Globus pallidus (tissue), 1 donor: ENCODE results near the gene OR6C65.
"Not testable (repeated sequence)": the region's sequence is repeated elsewhere in the genome, so short reads cannot be mapped to it uniquely, and the experiment has no call there.

ENCODE experiments used
- DNase-seq: peaks from one replicate; pipeline ENCODE4 v3.0.0-alpha.2; 2015; ENCODE audit warnings: low spot score

OR6C65 gene

DNA sequence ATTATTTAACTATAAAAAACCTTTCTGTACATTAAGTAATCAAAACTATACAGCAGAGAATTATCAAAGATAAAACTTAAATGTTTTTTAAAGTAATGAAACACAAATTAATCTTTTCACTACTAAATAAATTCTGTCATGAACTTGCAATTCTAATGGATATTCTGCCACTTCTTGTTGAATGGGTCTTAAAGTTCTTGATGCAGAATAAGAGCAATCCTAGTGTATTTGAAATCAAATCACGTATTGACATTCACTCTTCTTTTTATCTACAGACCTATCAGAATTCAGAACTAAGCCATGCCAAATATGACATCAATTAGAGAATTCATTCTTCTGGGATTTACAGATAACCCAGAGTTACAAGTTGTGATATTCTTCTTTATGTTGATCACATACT lies at the start of gene OR6C65:
Gene OR6C65 (plus strand): TSS at position 301 of the 400 bp plus-strand sequence. CDS start 0 bp downstream, at position 301.
- no peak for DNase-seq

DNA sequence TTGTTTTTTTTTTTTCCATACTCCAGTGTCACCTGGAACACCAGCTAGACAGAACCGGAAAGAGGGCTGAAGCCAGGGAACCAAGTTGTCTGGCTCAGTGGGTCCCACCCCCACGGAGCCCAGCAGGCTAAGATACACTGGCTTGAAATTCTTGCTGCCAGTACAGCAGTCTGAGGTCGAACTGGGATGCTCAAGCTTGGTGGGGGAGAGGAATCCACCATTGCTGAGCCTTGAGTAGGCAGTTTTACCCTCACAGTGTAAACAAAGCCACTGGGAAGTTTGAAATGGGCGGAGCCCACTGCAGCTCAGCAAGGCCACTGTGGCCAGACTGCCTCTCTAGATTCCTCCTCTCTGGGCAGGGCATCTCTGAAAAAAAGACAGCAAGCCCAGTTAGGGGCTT lies 45.0 kb upstream of the OR6C65 start:
- not testable (repeated sequence) for DNase-seq

DNA sequence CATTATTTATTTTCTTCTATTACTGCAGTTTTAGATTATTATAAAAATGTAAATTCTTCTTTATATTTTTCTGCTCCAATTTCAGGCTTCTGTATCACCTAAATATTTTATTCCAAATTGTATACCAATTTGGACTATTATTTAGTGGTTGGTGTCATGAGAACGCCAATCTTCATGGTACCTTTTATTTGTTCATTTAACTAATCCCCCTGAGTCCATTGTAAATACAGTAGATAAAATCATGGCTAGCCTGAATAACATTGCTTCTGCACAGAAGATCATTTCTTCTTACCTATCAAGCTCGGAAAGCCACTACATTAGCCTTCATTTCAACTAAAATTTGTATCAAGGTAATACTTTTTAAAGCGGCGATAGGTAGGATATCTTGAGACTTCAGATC lies 37.7 kb upstream of the OR6C65 start, which contains the start of gene OR6C75:
Gene OR6C75 (plus strand): TSS at position 301 of the 400 bp plus-strand sequence. CDS start 2,136 bp downstream, outside the sequence.
- no peak for DNase-seq

DNA sequence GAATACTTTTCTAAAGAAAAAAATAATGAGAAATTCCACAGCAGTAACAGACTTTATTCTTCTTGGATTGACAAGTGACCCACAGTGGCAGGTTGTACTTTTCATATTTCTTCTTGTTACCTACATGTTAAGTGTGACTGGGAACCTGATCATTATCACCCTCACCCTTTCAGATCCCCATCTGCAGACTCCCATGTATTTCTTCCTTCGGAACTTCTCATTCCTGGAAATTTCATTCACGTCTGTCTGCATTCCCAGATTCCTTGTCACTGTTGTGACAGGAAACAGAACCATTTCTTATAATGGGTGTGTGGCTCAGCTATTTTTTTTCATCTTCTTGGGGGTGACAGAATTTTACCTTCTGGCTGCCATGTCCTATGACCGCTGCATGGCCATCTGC lies 35.2 kb upstream of the OR6C65 start:
- DNase-seq: no peak

DNA sequence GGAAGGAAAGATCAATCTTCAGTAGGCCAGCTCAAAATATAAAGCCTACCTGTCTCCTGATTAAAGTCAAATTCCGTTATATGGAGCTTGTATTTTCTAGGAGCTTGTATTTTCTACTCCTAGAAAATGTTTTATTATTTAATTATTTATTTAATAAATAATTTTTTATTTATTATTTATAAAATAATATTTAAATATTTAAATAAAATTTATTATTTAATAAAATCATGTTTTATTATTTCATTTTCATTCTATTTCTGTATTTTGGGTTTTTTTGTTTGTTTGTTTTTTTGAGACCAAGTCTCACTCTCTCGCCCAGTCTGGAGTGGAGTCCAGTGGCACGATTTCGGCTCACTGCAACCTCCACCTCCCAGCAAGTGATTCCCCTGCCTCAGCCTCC lies 27.8 kb upstream of the OR6C65 start:
- no peak for DNase-seq

DNA sequence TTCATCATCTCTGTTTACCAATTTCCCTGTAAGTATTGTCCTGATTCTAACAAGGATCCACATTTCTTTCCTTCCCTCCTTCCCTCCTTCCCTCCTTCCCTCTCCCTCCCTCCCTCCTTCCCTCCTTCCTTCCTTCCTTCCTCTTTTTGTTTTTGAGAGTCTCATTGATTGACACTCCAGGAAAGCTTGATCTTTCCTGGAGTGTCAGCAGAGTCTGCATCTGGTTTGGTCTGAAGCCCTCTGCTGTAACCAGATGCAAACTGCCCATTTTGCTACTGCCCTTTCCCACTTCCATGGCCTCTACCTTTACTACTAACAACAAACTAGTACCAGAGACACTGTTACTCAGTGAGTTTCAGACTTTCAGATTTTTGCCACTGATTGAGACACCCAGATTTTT lies 14.4 kb upstream of the OR6C65 start:
- DNase-seq: no peak

DNA sequence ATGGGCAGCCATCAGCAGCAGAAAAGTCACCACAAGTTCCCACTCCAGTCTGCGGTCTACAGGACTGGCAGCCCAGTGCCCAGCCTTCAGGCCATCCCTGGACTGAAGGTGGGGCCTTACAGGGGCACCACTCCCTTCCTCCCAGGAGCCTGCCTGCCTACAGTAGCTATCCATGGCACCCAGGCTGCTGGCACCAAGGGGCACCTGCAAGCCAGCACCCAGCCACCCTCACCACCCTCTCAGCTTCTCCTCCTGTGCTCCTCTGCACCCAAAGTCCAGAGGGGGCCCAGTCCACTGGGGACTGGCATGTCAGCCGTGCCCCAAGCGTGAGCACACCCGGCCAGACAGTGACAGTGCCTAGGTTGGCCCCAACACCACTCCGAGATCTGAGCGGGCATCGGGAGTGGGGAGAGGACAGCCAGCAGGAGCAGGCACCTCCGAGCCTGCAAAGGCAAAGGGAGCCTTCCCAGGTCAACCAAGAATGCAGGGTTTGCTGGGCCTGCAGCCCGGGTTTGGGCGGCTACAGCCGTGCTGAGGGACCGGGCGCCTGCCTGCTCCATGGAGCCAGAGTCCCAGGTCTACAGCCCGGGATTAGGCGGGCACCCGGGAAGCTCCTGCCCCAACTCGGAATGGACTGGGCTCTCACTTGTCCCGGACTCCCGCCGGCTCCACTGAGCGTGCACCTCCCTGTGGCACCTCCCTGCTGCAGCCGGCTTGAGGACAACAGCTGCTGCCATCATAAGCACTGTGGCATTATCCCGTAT lies 8.1 kb upstream of the OR6C65 start:
- DNase-seq: no peak

DNA sequence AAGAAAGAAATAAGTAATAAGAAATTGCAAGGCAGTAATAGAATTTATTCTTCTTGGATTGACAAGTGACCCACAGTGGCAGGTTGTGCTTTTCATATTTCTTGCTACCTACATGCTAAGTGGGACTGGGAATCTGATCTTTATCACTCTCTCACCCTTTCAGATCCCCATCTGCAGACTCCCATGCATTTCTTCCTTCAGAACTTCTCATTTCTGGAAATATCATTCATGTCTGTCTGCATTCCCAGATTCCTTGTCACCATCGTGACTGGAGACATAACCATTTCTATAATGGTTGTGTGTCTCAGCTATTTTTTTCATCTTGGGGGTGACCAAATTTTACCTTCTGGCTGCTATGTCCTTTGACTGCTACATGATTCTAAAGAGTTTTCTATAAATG lies 4.0 kb upstream of the OR6C65 start:
- DNase-seq: no peak

DNA sequence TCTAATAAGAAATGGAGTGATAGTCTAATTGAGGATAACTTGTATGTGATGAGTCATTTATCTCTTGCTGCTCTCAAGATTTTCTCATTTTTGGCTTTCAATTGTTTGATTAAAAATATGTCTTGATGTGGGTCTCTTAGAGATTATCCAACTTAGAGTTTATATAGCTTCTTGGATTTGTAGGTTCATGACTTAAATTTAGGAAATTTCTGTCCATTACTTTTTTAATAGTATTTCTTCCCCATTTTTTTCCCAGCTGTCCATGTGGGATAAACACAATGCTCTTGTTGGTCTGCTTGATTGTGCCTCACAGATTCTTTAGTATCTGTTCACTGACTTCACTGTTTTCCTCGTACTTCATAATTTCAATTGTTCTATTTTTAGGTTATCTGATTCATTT lies 7.5 kb downstream of the OR6C65 start:
- DNase-seq: no peak

DNA sequence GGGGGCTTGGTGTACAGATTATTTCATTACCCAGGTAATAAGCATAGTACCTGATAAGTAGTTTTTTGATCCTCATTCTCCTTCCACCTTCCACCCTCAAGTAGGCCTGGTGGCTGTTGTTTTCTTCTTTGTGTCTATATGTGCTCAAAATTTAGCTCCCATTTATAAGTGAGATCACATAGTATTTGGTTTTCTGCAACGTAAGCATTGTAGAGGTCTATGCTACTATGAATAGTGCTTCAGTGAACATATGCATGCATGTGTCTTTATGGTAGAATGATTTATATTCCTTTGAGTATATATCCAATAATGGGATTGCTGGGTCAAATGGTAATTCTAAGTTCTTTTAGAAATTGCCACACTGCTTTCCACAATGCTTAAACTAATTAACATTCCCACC lies 8.8 kb downstream of the OR6C65 start:
- DNase-seq: not testable (repeated sequence)

DNA sequence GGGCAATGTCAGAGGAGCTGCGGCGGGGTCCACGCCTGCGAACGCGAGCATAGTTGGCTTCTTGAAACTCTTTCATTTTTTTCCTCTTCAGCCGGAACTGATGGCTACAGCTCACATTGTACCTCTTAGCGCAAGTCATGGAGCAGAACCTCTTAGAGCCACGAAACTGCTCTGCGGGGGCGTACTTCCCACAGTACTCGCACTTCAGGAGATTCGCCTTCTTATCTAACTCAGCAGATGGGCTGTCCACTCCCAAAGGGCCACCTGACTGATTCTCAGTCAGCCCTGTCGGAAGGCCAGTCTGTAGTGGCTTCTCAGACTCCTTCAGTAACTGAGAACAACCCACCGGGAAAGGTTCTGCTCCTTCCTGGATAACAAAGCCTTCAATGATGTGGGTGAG lies 11.8 kb downstream of the OR6C65 start:
- DNase-seq: not testable (repeated sequence)

DNA sequence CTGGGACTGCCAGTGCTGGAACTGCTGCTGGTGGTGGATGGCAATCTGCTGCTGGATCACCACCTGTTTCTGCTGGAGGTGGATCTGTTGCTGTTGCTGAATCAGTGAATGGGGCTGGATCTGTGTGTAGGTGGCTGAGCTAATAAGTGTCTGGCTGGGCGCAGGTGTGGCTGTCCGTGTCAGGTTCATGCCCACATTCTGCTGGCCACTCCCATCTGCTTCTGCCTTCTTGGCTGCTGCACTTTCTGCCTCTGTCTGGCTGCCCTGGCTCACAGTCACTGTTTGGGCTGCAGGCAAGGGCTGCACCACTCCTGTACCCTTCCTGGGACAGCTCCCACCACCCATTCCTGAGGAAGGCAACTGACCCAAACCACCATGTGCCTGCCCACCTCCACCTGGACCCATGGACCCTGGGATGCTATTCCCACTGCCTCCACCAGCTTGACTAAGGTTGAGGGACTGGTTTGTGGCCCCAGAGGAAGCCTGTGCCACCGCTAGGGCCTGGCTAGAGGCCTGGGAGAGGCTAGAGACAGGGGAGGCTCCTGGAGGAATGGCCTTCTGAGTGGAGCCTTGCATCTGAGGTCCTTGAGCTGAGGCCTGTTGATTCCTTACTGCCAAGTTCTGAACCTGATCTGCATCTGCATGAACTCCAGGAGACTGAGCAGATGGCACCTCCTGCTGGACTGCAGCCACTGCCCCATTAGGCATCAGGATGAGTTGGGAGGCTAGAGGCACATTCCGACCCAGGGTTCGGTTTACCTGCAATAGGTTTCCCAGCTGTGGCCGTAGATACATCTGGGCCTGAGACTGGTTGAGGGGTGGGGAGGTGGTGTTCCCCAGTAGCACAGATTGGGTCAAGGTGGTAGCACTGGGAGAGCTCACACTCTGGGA lies 13.4 kb downstream of the OR6C65 start:
- not testable (repeated sequence) for DNase-seq

DNA sequence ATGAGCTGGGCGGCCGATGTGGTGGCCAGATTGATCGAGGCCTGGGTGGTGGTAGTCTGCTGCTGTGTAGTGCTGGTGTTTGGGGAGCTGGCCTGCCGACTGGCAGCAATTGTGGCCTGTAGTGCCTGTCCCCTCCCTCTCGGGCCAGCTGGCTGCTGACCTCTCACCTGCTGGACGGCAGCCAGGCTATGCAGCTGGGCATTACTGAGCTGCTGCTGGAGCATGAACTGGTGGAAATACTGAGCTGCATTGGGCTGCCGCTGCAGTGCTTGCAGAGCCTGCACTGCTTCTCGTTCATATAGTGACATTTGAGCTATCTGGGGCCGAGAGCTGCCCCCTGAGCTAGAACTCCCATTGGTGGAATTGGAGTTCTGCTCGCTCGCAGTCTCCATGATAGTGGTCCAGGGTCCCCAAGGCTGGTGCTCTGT lies 14.1 kb downstream of the OR6C65 start:
- not testable (repeated sequence) for DNase-seq

DNA sequence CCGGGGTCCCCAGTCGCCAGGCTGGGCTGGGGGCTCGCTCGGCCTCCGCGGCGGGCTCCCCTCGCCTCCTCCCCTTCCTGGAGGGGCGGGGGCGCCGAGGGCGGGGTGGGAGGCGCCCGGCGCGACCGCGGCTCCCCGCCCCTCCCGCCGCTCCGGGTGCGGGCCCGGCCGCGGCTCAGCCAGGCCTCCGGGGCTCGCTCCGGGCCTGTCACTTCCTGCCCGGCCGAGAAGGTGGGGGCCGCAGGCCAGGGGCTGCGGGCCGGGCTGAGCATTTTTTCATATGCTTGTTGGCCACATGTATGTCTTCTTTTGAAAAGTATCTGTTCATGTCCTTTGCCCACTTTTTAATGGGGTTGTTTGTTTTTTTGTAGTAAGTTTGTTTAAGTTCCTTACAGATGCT lies 14.6 kb downstream of the OR6C65 start:
- not testable (repeated sequence) for DNase-seq

DNA sequence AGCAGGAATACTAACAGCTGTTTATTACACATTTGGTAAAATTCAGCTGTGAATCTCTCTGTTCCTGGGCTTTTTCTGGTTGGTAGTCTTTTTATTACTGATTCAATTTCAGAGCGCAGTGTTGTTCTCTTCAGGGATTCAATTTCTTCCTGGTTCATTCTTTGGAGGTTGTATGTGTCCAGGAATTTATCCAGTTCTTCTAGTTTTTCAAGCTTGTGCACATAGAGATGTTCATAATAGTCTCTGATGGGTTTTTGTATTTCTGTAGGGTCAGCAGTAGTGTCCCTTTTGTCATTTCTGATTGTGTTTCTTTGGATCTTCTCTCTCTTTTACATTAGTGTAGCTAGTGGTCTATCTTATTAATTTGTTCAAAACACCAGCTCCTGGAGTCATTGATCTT lies 16.6 kb downstream of the OR6C65 start:
- no peak for DNase-seq

DNA sequence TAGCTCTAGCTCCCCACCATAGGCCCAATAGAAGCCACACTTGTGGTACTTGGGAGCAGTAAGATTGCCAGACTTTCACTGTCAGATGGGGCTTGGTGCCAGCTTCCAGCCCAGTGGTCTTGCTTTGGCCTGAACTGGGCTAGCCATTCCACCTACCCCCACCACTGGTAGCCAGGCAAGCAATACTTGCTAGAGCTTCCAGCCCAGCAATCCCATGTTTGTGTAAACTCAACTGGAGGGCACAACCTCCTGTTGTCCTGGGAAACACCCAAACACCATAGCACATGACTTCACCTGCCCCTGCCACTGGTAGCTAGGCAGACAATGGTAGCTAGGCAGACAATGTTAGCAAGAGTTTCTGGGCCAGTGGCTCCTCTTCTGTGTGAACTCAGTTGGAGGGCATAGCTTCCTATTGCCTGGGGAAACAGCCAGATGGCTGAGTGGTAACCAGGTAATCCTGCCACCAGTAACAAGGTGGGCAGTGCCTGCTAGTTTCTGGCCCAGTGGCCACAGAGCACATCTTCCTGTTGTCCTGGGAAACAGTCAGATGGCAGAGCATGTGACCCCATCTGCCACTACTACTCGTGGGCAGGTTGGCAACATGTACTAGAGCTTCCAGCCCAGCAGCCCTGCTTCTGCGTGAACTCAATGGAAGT lies 20.1 kb downstream of the OR6C65 start:
- DNase-seq: no peak

DNA sequence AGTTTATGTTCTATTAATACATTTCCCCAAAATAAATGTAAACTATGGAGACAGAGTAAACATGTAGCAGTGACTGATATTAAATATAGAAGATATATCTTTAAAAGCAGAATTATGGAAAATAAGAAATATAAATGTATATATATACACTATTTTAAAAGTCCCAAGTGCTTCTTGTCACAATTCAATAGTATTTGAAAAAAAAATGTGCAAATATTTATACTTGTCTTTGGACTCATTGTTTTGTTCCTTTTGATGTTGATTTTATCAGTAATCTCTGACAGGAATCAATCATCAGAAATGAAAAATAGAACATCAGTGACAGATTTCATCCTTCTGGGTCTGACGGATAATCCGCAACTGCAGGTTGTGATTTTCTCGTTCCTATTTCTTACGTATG lies 25.6 kb downstream of the OR6C65 start, which contains the start of gene OR6C76:
Gene OR6C76 (plus strand): TSS at position 301 of the 400 bp plus-strand sequence. CDS start 0 bp downstream, at position 301.
- no peak for DNase-seq

DNA sequence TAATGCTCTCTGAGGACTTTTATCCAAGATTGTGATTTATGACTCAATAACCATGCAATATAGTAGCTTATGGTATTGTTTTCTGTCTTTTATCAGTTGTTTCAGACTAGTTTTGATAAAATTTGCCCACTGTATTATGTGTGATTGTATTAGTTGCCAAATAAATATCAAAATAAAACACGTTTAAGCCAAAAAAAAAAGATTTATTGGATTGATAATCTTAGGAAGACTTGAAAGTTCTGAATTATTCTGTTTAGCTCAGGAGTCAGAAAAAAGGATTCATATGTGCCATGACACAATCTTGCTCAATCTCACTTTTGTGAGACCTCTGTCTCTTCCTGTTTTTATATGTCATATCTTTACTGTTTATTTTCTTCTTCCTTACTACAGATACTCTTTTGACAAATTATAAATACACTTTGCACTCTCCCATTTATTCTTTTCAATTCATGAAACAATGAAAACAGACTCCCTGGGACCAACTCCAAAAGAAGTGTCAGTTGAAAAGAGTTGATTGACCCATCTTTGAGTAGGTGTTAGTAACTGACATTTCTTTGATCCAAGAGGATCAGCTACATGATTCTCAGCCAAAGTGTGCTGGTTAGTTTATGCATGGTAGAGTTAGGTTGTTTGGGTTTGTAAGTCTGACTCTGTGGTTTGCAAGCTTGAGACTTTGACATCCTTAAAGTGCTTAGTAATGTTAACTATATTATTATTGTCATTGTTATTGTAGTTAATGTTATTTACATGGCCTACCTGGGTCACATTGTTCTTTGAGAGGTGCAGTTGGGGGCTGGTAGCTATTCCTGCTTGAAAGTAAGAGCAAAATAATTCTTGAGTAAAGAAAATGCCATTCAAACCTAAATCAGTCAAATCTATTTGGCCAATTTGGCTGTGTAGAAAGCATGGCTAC lies 28.3 kb downstream of the OR6C65 start:
- DNase-seq: no peak

DNA sequence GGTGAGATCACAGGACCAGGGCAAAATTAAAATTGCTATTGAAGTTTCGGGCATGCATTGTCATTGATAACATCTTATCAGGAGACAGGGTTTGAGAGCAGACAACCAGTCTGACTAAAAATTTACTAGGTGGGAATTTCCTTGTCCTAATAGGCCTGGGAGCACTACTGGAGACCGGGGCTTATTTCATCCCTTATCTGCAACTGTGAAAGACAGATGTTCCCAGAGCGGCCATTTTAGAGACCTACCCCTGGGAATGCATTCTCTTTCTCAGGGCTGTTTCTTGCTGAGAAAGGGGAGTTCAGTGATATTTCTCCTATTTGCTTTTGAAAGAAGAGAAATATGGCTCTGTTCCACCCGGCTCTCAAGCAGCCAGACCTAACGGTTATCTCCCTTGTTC lies 40.9 kb downstream of the OR6C65 start:
- DNase-seq: not testable (repeated sequence)

DNA sequence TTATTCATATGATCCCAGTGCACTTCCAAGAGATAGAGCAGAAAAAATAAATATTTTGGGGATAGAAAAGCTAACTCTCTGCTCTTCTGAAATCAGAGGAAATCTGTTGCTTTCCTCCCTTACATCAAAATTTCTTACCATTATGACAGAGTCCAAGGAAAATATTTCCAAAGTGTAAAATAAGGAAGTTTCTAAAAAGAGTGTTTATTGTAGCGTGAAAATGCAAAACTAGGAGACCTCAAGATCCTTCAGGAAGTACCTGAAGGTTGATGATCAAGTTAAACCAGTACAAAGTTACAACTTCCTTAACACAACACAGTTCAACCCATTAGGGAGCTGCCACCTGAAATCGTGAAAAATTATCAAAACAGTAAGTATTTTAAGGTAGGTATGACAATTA lies 43.4 kb downstream of the OR6C65 start, which contains the start of gene OR6C2:
Gene OR6C2 (plus strand): TSS at position 301 of the 400 bp plus-strand sequence. CDS start 8,138 bp downstream, outside the sequence.
- no peak for DNase-seq

DNA sequence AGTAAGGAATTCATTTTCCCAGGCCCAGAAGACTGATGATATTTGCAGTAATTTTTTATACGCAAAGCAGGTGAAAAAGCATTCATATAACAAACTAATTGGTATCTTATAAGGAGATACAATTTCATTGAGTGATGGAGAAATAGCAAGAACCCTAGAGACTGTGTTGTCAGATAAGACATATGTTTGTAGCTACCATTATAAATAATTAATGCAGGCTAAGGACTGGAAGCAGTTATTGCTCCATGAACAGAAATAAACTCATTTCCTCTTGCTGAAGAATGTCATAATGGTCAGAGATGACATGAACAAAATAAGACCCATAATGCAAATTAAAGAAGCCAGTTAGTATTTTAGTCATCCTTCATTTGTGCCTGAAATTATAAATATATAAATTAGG lies 45.0 kb downstream of the OR6C65 start:
- DNase-seq: no peak
